Body of pancreas (tissue), 4 donors: ENCODE results near the gene MGP.

Experiments used
- POLR2A ChIP-seq, 3 donors: fragments of 450-650 bp; IDR thresholded peaks; one replicate each; pipeline ENCODE4 v1.6.1; 2016; ENCODE audit warnings: antibody characterized with exemption in 3 of 3, mild to moderate bottlenecking in 2 of 3
- TF ChIP-seq, protein P1 (sequence below), 7 experiments: fragments of 450-650 bp in 4 of 7; fragments of 200-600 bp in 3 of 7; sonication (generic) in 3 of 7; IDR thresholded peaks; one replicate each; pipeline ENCODE4 v1.5.1; 2016 to 2019; ENCODE audit warnings: antibody characterized with exemption in 7 of 7

DNA sequence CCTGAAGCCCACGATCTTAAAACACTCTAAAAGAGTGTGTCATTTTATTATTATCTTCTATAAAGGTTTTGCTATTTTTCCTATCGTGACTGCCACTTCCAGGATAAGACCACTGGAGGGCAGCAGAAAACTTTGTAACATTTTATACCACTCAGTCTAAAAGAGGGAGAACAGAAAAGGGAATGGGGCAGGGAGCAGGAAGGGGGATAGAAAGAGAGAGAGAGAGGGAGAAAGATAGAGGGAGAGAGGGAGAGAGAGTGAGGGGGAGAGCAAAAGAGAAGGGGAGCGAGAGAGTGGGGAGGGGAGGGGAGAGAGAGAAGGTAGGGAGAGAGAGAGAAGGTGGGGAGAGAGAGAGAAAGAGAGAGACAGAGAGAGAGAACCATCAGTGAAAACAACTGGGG, 40.3 kb downstream of the MGP start:
- TF ChIP-seq, protein P1, sequence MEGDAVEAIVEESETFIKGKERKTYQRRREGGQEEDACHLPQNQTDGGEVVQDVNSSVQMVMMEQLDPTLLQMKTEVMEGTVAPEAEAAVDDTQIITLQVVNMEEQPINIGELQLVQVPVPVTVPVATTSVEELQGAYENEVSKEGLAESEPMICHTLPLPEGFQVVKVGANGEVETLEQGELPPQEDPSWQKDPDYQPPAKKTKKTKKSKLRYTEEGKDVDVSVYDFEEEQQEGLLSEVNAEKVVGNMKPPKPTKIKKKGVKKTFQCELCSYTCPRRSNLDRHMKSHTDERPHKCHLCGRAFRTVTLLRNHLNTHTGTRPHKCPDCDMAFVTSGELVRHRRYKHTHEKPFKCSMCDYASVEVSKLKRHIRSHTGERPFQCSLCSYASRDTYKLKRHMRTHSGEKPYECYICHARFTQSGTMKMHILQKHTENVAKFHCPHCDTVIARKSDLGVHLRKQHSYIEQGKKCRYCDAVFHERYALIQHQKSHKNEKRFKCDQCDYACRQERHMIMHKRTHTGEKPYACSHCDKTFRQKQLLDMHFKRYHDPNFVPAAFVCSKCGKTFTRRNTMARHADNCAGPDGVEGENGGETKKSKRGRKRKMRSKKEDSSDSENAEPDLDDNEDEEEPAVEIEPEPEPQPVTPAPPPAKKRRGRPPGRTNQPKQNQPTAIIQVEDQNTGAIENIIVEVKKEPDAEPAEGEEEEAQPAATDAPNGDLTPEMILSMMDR (IDR thresholded peaks at IDR 0.05): peak; percentile 61 to 94 (median 83)
- no peak for TF ChIP-seq POLR2A (IDR thresholded peaks at IDR 0.05)
